Uterus (tissue), 2 donors: ENCODE data around the gene TANC1.

Experiments used
- CTCF ChIP-seq, 4 experiments: fragments of 200-600 bp in 2 of 4; fragments of 450-650 bp in 2 of 4; sonication (generic) in 2 of 4; IDR thresholded peaks; one replicate each; pipeline ENCODE4 v1.5.1; 2016 to 2019; ENCODE audit warnings: antibody characterized with exemption in 4 of 4, mild to moderate bottlenecking in 2 of 4, moderate library complexity in 1 of 4
- POLR2A ChIP-seq, 2 donors: fragments of 450-650 bp; IDR thresholded peaks; one replicate each; pipeline ENCODE4 v1.6.1; 2016; ENCODE audit warnings: antibody characterized with exemption in 2 of 2, mild to moderate bottlenecking in 1 of 2, moderate library complexity in 1 of 2

- TF ChIP-seq CTCF (IDR thresholded peaks at IDR 0.05) (no peak), POLR2A (IDR thresholded peaks at IDR 0.05) (no peak)
Measured at GRCh38 chr2:158953926-158954763, 14.3 kb upstream of the TANC1 start.
